GM23338 (cell line): Measurements from ENCODE around the gene CIRBP.
A peak's percentile ranks its signal among the peaks of the same experiment; 100 is the strongest.

Experiments used
- CREB1 ChIP-seq: fragments of 250-450 bp; sonication (Bioruptor Pico); IDR thresholded peaks from 2 replicates; pipeline ENCODE4 v1.5.0; 2020; ENCODE audit warnings: low read depth, mild to moderate bottlenecking, moderate library complexity
- EZH2 ChIP-seq: fragments of 200-600 bp; sonication (generic); IDR thresholded peaks from one replicate; pipeline ENCODE4 v1.8.0; 2017; ENCODE audit warnings: antibody characterized with exemption, mild to moderate bottlenecking, low read depth; ENCODE audit not compliant: unreplicated experiment
- EZH2phosphoT487 ChIP-seq: fragments of 200-600 bp; sonication (generic); IDR thresholded peaks from one replicate; pipeline ENCODE4 v1.8.1; 2018; ENCODE audit warnings: antibody characterized with exemption; ENCODE audit not compliant: unreplicated experiment
- JUNB ChIP-seq: IDR thresholded peaks from one replicate; pipeline ENCODE4 v1.6.1; 2016; ENCODE audit warnings: antibody characterized with exemption; ENCODE audit not compliant: unreplicated experiment
- POLR2AphosphoS5 ChIP-seq: IDR thresholded peaks from 2 replicates; pipeline ENCODE4 v1.6.1; 2016; ENCODE audit warnings: antibody characterized with exemption, low read depth
- STAT1 ChIP-seq: IDR thresholded peaks from one replicate; pipeline ENCODE4 v1.6.1; 2016; ENCODE audit warnings: antibody characterized with exemption; ENCODE audit not compliant: unreplicated experiment
- ZNF114 ChIP-seq: fragments of 250-450 bp; sonication (Bioruptor Pico); IDR thresholded peaks from 2 replicates; pipeline ENCODE4 v1.5.0; 2020; ENCODE audit warnings: mild to moderate bottlenecking, moderate library complexity
- ZNF331 ChIP-seq: fragments of 250-450 bp; sonication (Bioruptor Pico); IDR thresholded peaks from 2 replicates; pipeline ENCODE4 v1.5.0; 2020; ENCODE audit warnings: low read depth, mild to moderate bottlenecking, moderate library complexity
- TF ChIP-seq, protein P1 (sequence below), 2 experiments: fragments of 200-600 bp in 1 of 2; sonication (generic) in 1 of 2; conservative IDR thresholded peaks; 2 replicates each; pipeline versions ENCODE4 v1.5.1 to v1.6.1; 2016 to 2017; ENCODE audit warnings: antibody characterized with exemption in 2 of 2, low read depth in 2 of 2, mild to moderate bottlenecking in 2 of 2, moderate library complexity in 1 of 2
- TF ChIP-seq, protein P2 (sequence below): IDR thresholded peaks from one replicate; pipeline ENCODE4 v1.6.1; 2018; ENCODE audit warnings: antibody characterized with exemption; ENCODE audit not compliant: unreplicated experiment

DNA sequence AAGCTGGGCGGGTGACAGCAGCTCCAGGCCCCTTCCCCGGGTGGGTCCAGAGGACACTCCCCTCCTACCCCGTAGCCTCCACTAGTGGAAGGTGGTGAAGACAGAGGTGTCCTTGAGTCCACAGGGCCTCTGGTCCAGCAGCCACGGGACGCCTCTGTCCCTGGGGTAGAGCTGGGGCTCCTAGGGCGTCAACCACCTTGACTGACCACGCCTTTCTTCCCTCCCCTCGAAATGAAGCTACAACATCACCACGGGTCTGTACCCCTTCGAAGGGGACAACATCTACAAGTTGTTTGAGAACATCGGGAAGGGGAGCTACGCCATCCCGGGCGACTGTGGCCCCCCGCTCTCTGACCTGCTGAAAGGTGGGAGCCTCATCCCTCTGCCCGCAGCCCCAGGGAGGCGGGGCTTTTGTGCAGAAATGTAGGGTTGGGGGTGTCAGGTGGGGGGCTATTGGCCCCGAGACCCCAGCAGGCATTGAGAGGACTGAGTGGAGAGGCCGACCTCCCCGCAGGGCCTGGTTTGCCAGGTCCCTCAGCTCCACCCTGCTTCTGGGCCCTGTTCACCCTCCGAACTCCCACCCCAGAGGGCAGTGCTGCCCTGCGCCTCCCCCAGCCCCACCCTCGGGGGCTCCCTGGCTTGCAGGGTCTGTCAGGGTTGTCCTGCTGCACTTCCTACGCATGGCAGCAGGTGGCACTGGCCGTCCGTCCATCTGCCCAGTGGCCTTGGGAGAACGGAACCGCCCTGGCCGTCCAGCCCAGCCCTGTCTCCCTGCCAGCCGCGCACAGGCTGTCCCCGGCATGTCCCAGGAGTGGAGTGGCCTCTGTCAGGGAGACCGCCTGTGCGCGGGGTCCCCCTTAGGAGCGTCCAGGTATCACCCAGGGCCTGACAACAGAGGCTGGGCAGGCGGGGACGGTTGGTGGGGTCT, 47.9 kb upstream of the CIRBP start:
- TF ChIP-seq, protein P1, sequence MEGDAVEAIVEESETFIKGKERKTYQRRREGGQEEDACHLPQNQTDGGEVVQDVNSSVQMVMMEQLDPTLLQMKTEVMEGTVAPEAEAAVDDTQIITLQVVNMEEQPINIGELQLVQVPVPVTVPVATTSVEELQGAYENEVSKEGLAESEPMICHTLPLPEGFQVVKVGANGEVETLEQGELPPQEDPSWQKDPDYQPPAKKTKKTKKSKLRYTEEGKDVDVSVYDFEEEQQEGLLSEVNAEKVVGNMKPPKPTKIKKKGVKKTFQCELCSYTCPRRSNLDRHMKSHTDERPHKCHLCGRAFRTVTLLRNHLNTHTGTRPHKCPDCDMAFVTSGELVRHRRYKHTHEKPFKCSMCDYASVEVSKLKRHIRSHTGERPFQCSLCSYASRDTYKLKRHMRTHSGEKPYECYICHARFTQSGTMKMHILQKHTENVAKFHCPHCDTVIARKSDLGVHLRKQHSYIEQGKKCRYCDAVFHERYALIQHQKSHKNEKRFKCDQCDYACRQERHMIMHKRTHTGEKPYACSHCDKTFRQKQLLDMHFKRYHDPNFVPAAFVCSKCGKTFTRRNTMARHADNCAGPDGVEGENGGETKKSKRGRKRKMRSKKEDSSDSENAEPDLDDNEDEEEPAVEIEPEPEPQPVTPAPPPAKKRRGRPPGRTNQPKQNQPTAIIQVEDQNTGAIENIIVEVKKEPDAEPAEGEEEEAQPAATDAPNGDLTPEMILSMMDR (conservative IDR thresholded peaks at IDR 0.05; ENCODE audit: low read depth in 2 of 2): peak; percentile 37 to 76
- TF ChIP-seq EZH2 (no peak), ZNF331 (CRISPR knock-in tag) (no peak), POLR2AphosphoS5 (no peak), EZH2phosphoT487 (no peak), CREB1 (CRISPR knock-in tag) (no peak), JUNB (no peak), STAT1 (no peak), ZNF114 (CRISPR knock-in tag) (no peak)
- TF ChIP-seq, protein P2, sequence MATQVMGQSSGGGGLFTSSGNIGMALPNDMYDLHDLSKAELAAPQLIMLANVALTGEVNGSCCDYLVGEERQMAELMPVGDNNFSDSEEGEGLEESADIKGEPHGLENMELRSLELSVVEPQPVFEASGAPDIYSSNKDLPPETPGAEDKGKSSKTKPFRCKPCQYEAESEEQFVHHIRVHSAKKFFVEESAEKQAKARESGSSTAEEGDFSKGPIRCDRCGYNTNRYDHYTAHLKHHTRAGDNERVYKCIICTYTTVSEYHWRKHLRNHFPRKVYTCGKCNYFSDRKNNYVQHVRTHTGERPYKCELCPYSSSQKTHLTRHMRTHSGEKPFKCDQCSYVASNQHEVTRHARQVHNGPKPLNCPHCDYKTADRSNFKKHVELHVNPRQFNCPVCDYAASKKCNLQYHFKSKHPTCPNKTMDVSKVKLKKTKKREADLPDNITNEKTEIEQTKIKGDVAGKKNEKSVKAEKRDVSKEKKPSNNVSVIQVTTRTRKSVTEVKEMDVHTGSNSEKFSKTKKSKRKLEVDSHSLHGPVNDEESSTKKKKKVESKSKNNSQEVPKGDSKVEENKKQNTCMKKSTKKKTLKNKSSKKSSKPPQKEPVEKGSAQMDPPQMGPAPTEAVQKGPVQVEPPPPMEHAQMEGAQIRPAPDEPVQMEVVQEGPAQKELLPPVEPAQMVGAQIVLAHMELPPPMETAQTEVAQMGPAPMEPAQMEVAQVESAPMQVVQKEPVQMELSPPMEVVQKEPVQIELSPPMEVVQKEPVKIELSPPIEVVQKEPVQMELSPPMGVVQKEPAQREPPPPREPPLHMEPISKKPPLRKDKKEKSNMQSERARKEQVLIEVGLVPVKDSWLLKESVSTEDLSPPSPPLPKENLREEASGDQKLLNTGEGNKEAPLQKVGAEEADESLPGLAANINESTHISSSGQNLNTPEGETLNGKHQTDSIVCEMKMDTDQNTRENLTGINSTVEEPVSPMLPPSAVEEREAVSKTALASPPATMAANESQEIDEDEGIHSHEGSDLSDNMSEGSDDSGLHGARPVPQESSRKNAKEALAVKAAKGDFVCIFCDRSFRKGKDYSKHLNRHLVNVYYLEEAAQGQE: no peak
